ENCODE data around the gene ECPAS. TPM values are rescaled to one million over a fixed set of nuclear protein-coding genes. Genes with fewer than 3 reads are reported as not detected.

ECPAS gene
- total RNA-seq, 1 experiment from 2014 or later = 71.1 TPM

DNA sequence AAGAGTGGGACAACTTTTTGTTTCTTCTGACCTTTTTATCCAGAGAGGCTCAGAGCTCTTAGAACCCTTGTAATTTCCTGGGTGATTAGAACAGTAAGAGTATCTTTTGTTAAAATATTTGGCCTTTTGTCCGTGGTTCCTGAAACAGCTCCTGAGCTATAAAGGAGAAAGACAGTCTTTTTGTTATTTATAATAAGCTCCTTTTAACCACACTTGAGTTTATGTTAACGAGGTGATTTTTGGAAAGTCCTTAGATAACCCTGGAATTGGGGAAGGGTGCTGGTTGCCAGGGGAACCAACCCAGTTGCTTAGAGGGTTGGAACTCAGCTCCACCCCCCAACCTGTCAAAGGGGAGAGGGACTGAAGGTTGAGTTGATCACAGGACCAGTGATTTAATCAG is 45.6 kb upstream of the ECPAS start:
- Histone ChIP-seq H3K27me3 (ENCODE audit: insufficient read depth, low read length) (no peaks in the 10 kb centered on the region), H3K9me3 (ENCODE audit: control insufficient read depth in 1 of 2, insufficient read depth in 1 of 2, low read depth in 1 of 2, low read length in 2 of 2) (peaks cover 0 to under 1% of the 10 kb centered on the region in 2 experiments; a peak in 1 of 4 replicates), H3K4me2 (ENCODE audit: low read length) (no peak overlapping the region), H3K27ac (ENCODE audit: low read depth, low read length) (no peak overlapping the region), H3K79me2 (ENCODE audit: insufficient read depth, low read length) (peaks cover 7% of the 10 kb centered on the region; the same call in 1 of the 2 replicates), H4K20me1 (ENCODE audit: insufficient read depth) (no peaks in the 10 kb centered on the region), H3K9ac (ENCODE audit: low read length) (no peak overlapping the region), H3K36me3 (ENCODE audit: control insufficient read depth in 1 of 2, insufficient read depth in 2 of 2, low read length in 2 of 2) (peaks cover 0 to 11% of the 10 kb centered on the region in 2 experiments; a peak in 1 of 4 replicates), H3K4me1 (ENCODE audit: control insufficient read depth in 1 of 2, insufficient read depth in 2 of 2, low read length in 2 of 2) (peaks cover 0 to 6% of the 10 kb centered on the region in 2 experiments; a peak in 1 of 4 replicates), H3K4me3 (replicated peaks in 1 of 2; ENCODE audit: low read depth in 1 of 2, low read length in 2 of 2) (no peak overlapping the region), H2AFZ (ENCODE audit: low read depth, low read length, poor library complexity, severe bottlenecking) (no peak overlapping the region), H3K9me2 (ENCODE audit: insufficient read depth) (no peaks in the 10 kb centered on the region)
- ATAC-seq = no peak
- intact Hi-C loops (cut with micrococcal nuclease) = no loop called here
- TF ChIP-seq CEBPB (IDR thresholded peaks at IDR 0.05; ENCODE audit: low read depth) (no peak), RAD21 (IDR thresholded peaks at IDR 0.05; ENCODE audit: low read depth) (no peak), CBX3 (IDR thresholded peaks at IDR 0.05; ENCODE audit: low read depth) (no peak), JUND (IDR thresholded peaks at IDR 0.05) (no peak), ELF1 (IDR thresholded peaks at IDR 0.05; ENCODE audit: borderline replicate concordance, low read depth) (no peak), EZH2phosphoT487 (IDR thresholded peaks at IDR 0.05; ENCODE audit: borderline replicate concordance) (no peak), POLR2A (IDR thresholded peaks at IDR 0.05; ENCODE audit: borderline replicate concordance, extremely low read depth, insufficient read depth, insufficient read length) (no peak), FOSL1 (IDR thresholded peaks at IDR 0.05; ENCODE audit: low read depth) (no peak), TCF7L2 (IDR thresholded peaks at IDR 0.05; ENCODE audit: borderline replicate concordance, extremely low read depth, insufficient read depth, insufficient read length) (no peak), SP1 (IDR thresholded peaks at IDR 0.05; ENCODE audit: low read depth) (no peak), YY1 (IDR thresholded peaks at IDR 0.05; ENCODE audit: extremely low read depth, insufficient replicate concordance, low read depth, low read length) (no peak), ZFX (IDR thresholded peaks at IDR 0.05) (no peak), SIN3A (IDR thresholded peaks at IDR 0.05; ENCODE audit: low read depth) (no peak), EGR1 (IDR thresholded peaks at IDR 0.05; ENCODE audit: low read depth) (no peak)
- TF ChIP-seq, protein P1, sequence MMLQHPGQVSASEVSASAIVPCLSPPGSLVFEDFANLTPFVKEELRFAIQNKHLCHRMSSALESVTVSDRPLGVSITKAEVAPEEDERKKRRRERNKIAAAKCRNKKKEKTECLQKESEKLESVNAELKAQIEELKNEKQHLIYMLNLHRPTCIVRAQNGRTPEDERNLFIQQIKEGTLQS (IDR thresholded peaks at IDR 0.05) = no peak
- TF ChIP-seq, protein P2, sequence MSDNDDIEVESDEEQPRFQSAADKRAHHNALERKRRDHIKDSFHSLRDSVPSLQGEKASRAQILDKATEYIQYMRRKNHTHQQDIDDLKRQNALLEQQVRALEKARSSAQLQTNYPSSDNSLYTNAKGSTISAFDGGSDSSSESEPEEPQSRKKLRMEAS (IDR thresholded peaks at IDR 0.05) = no peak
- TF ChIP-seq, protein P3, sequence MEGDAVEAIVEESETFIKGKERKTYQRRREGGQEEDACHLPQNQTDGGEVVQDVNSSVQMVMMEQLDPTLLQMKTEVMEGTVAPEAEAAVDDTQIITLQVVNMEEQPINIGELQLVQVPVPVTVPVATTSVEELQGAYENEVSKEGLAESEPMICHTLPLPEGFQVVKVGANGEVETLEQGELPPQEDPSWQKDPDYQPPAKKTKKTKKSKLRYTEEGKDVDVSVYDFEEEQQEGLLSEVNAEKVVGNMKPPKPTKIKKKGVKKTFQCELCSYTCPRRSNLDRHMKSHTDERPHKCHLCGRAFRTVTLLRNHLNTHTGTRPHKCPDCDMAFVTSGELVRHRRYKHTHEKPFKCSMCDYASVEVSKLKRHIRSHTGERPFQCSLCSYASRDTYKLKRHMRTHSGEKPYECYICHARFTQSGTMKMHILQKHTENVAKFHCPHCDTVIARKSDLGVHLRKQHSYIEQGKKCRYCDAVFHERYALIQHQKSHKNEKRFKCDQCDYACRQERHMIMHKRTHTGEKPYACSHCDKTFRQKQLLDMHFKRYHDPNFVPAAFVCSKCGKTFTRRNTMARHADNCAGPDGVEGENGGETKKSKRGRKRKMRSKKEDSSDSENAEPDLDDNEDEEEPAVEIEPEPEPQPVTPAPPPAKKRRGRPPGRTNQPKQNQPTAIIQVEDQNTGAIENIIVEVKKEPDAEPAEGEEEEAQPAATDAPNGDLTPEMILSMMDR (IDR thresholded peaks at IDR 0.05 in 2 of 3, conservative IDR thresholded peaks at IDR 0.05 in 1 of 3; ENCODE audit: borderline replicate concordance in 1 of 3, insufficient read depth in 1 of 3, low read depth in 2 of 3, low read length in 2 of 3) = no peak
- no peak for DNase-seq (ENCODE audit: low read depth, low spot score)
- ChIA-PET POLR2A (no interaction called here), CTCF (no interaction called here), RAD21 (ENCODE audit: low non-redundant PET in 1 of 2, low total read pairs in 2 of 2, uncharacterized antibody in 2 of 2, unreplicated experiment in 2 of 2) (no interaction called here)
- no TSS peak for BruUV-seq (replicated peaks)

Measured in HCT116 (cell line).